GM18907 (cell line): ENCODE measurements around the gene KLHL29.

Experiments used
- ATAC-seq: cut with Tn5 transposase; IDR thresholded peaks from one replicate; pipeline ENCODE4 v1.9.1; 2021; ENCODE audit warnings: mild to moderate bottlenecking, moderate library complexity; ENCODE audit not compliant: unreplicated experiment

KLHL29 gene

DNA sequence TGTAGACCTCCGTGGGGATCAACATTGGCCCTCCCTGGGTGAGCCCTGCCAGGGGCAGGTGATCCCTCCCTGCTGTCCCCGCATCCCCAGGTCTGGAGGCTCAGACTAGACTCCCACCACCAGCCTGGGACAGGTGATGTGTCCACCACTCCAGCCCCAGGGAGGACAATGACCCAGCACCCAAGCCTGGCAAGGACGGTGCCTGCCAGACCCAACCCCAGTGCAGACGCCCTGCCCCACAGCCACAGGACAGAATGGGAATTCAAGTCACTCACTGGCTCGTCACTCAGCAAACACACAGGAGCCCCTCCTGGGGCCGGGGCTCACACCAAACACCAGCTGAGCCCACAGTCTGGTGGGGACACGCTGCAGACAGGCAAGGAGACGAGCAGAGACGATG, 302.2 kb downstream of the KLHL29 start:
- no peak for ATAC-seq

DNA sequence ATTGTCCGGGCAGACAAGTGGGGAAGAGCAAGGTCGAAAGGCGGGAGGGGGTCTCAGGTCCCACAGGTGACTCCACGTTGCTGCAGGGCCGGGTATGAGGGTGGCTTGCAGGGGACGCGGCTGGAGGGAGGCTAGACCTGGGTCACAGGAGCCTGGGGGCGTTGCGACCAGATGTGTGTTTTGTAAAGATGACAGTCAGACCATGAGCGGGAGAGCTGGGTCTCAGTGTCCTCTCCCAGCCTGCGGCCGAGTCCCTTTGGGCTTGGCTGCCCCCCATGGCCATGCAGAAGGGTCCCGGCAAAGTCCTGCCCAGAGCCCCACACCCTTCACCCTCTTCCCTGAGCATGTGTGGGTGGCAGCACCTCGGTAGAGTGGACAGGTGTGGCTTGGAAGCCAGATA, 302.7 kb downstream of the KLHL29 start:
- no peak for ATAC-seq

DNA sequence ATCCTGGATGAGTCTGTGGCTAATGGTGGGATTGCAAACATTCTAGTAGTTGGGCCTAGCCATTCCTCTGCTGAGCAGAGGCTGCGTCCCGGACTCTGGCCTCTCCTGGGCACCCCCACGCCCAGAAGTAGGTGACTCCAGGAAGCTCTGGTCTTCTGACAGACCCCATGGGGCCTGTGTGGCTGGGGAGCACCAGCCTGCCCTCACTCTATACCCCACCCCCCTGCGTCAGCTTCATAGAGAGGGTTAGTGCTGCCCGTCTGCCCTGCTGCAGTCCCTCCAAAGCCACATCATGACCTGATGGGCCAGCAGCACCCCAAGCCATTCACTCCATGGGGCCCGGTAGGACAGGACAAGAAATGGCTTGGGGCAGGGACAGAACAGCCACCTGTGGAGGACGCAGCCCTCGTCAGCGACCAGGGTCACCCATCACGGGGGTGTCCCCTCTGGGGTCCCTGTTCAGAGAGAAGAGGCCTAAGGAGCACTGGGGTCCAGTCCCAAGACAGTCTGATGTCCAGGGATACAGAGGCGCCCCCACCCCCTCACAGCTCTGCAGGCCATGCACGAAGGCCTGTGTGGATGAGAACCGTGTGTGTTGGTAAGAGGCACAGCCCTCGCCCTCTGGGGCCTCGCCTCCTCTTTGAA, 303.6 kb downstream of the KLHL29 start:
- ATAC-seq, result no peak

DNA sequence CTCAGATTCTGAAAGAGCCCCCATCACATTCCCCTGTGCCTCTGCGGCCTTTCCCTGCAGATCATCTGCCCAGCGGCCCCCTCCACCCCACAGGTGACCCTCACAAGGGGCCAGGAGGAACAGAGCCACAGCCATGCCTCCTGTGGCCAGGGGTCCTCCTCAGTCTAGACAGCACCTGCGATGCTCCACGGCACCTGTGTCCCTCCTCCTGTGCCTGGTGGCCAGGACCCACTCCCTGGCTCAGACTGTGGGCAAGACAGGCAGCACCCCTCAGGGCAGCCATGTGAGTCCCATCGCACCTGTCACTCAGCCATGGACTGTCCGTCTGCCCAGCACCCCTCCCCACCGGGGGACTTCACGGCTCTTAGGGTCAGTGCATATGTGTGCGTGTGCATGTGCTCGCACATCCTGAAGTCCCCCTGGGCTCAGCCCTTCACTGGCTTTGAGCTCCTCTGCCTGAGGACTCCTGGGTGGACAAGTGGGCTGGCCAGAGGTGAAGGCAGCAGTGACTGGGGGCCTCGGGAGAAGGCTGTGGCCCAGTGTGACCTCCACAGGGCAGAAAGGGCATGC, 304.2 kb downstream of the KLHL29 start:
- ATAC-seq, result no peak

DNA sequence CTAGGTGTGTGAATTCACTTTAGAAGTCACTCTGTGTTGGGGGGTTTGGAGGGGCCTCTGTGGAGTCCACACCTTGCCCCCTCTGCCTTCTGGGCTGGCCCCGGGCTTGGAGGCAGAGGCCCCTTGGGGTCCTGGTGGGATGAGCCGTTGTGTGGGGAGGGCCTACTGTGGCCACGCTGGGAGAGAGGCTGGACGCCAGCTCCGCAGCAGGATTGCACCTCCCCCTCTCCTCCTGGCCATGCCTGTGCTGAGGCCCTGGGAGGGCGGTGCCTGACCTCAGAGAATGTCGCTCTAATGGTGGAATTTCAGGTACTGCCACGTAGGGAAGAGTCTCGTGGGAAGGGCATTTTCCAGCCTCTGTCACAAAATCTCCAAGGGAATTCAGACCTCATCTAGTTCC, 304.9 kb downstream of the KLHL29 start:
- no peak for ATAC-seq

DNA sequence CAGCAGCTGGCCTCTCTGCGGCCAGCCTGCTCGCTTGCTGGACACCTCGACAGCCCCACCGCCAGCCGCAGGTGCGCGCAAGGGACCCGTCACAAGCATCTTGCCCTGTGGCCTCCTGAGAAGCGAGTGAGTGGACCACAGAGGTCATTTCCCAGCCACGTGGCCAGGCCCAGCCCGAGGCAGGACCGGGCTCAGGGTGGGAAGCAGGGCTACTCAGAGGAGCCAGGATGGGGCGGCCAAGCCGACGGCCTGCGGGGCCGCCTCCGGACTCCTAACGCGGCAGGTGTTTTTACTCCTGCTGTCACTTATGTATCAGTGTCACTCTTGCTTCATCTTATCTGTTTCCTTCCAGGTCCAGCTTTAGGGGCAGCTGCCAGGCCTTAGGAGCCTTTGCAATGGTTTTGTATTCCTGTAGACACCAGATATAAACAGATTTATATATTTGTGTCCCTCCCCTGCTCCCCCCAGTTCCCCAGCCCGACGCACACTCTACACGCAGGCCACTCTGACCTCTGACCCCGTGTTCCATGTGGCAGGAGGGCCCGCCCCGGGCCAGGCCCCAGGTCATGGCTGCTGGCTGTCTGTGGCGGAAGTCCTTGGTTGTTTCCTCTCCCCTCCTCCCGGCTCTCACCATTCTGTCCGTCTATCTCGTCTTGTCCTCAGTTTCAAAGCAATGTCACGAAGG, 305.6 kb downstream of the KLHL29 start:
- ATAC-seq, result no peak

DNA sequence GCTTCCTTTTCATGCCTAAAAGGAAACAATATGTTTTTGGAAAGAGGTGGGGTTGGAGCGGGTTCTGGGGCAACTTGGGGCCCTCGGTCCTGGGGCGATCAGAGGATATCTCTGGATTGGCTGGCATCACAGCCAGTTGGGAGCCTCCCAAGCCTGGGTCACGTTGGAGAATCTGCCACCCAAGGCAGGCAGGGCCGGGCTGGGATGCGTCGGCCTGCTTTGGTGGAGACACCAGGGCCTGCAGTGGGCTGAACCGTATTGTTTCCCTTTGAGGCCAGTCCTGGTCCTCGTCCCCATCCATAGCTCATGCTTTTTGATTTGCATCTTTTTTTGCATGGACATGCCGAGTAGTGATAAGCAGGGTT, 306.1 kb downstream of the KLHL29 start:
- no peak for ATAC-seq

DNA sequence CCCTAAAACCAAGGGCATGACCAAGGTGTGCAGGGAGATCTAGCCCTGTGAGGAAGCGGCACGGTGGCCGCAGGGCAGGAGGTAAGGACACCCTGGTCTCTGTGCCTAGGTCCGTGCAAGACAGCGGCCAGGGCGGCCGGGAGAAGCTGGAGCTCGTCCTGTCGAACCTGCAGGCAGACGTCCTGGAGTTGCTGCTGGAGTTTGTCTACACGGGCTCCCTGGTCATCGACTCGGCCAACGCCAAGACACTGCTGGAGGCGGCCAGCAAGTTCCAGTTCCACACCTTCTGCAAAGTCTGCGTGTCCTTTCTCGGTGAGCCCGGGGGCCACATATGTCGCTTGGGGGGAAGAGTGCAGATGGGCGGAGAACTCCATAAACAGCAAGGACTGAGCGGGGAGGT, 306.6 kb downstream of the KLHL29 start:
- no peak for ATAC-seq

DNA sequence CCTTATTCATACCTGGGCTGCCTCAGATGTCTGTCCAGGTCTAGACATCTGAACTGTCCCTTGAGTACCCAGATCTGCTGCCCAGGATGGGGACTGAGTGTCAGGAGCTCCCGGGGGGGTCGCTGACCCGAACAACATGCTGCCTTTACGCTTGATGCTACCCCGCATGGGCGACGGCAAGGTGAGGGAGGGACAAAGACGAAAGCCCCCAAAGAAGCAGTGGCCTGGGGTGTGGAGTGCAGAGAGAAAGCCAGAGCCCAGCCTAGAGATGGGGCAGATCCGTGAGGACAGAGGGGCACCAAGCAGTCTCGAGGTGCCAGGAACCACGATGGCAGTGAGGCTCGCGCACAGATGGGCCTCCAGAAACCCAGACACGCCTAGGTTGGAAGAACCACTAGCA, 307.3 kb downstream of the KLHL29 start:
- ATAC-seq, result no peak

DNA sequence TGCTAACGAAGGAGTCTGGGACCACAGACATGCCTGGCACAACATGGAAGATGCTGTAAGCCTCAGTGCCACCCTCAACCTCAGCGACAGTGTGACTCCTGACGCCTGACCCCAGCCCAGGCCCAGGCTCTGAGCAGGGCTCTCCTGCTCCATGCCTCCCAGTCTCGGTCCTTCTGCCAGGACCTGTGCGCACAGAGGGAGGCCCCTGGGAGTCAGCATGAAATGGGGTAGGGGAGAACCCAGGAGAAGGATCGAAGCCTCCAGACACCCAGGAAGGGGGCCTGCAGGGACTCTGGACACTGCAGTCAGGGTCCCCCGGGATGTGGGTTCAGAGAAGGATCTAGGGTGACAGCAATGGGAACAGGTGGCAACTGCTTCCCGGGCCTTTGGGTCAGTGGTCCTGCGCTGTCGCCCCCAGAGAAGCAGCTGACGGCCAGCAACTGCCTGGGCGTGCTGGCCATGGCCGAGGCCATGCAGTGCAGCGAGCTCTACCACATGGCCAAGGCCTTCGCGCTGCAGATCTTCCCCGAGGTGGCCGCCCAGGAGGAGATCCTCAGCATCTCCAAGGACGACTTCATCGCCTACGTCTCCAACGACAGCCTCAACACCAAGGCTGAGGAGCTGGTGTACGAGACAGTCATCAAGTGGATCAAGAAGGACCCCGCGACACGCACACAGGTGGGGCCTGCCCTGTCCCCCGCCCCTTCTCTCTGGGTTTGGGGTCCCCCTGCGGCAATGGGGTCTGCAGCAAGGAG, 308.0 kb downstream of the KLHL29 start:
- ATAC-seq, result no peak

DNA sequence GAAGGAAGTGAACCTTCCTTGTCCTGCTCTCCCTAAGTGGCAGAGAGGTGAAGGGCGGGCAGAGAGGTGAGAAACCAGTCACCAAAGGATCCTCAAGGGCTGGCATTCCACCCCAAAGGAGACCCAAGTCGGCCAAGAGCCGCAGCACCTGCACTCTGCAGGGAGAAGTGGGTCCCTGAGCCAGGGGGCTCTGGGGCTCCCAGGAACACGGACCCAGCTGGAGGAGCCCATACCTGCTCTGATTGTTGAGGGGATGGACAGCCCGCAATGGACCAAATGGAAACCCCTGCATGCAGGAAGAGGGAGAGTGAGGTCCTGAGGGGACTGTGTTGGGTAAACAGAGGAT, 308.6 kb downstream of the KLHL29 start:
- ATAC-seq, result no peak

DNA sequence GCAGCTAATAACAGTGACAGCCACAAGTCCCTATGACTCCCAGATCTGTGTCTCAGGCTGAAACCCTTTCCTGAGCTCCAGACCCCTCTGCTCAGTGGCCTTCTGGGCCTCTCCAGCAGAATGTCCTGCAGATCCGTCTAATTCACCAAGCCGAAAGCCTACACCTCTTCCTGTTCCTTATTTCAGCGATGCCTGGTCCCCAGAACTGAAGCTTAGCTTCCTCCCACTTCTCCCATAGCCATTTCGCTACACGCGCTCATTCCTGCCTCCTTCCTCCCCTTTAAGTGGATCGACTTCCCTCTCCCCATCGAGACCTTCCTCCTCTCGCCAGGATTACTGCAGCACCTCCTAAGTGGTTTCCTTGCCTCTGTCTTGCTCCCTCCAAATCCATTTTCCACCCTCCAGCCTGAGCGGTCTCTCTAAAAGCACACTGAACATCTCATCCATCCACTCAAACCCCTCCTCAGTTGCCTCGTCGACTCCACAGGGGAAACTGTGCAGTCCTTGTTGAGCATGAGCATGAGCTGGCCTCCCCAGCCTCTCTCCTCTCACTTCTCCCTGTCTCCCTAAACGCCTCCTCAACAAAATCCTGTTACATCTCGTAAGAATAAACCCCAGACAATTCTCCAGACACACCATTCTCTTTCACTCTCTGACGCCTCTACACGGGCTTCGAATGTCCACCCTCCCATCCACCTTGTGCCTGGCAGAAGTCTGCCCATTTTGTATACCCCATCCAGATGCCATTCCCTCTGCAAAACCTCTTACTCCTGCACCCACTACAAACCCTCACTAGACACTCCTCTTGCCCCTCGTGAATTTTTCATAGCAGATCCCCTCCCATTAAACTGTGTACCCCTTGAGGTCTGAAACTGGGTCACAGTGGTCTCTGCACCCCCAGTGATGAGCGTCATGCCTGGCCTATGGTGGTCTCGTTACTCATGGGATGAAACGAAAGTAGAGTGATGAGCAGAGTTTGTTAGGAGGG, 309.4 kb downstream of the KLHL29 start:
- ATAC-seq, result no peak

DNA sequence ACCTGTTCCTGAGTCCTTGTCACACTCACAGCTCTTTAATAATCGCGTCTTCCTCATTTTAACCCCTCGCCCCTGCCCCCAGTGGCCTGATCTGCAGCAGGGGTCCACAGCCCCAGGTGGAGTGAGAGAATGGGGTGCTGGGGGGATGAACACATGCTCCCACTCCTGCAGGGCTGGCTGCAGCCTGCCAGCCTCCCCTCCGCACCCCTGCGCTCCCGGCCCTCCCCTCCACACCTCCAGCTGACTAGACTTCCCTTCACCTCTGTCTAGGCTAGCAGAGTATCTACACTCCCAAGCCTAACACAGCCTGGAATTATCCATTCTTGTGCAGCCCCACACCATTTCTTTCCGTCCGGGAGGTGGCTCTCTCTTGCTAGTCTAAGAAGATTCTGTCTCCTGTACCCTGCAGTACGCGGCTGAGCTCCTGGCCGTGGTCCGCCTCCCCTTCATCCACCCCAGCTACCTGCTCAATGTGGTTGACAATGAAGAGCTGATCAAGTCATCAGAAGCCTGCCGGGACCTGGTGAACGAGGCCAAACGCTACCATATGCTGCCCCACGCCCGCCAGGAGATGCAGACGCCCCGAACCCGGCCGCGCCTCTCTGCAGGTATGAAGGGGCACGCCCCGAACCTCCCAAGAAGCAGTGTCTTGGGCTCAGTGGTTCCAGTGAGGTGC, 310.4 kb downstream of the KLHL29 start:
- no peak for ATAC-seq

DNA sequence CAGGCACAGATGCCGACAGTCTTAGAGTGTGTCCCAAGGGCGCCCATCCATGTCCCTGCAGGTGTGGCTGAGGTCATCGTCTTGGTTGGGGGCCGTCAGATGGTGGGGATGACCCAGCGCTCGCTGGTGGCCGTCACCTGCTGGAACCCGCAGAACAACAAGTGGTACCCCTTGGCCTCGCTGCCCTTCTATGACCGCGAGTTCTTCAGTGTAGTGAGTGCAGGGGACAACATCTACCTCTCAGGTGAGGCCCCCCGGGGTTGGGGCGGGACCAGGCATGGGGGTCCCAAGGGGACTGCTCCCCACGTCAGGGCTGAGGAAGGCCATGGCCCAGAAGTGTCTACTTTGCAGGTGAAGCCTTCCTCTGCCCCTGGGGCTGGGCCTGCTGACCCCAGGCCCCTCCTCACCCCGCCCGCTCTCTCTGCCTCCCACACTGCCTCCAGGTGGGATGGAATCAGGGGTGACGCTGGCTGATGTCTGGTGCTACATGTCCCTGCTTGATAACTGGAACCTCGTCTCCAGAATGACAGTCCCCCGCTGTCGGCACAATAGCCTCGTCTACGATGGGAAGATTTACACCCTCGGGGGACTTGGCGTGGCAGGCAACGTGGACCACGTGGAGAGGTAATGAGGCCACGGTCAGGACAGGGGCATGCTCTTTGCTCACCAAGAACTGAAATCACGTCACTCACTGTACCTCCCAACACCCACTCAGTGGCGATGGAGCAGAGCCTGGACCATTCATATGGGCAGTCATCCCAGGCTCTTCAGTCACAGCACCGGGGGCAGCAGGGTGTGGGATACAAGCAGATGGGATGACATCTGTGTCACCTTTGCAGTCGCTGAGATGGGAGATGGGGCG, 311.1 kb downstream of the KLHL29 start:
- no peak for ATAC-seq

DNA sequence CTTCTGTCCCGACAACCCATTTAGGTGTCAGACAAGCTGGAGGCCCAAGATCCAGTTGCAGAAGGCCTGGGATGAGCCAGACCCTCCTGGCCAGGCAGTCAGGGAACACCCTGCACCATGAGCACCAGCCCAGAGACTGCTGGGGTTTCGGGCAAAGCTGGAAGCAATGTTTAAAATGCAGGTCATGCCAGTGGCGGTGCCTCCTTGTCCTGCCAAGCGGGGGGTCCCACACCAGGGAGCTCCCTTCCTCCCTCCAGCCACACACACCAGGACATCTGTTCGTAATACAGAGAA, 311.7 kb downstream of the KLHL29 start:
- ATAC-seq, result no peak

DNA sequence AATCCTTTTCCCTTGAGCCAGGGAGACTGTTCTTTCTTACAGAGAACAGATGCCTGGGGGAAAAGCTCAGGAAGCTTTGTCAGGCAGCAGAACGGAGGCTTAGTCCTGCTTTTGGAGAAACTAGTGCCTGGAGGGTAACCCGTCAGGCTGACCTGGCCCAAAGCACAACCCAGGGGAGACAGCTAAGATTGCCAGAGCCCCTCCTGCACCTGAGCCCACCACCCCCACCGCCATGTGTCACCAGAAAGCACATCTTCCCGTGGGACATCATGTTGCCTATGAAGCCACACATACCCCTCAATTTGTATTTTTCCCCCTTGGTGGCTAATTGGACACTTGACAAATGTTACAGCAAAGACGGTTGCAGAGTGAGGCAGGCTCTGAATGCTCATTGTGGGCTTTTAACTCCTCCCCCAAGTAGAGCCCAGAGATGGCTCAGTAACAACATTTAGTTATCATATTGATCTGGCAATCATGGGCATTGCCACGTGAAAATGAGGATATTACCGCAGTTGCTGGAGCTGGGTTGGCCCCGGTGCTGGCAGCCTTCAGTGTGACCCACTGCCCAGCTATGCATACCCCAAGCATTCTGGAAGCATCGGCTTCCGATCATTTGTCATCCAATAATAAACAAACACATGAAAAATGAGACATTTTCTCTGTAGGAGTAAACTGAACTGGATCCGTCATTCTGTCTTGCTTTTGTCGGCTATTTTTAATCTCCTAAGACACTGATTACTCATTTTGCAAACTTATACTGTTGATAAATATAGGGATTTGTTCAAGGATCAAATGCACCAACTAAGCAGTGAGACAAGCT, 312.5 kb downstream of the KLHL29 start:
- ATAC-seq, result no peak

DNA sequence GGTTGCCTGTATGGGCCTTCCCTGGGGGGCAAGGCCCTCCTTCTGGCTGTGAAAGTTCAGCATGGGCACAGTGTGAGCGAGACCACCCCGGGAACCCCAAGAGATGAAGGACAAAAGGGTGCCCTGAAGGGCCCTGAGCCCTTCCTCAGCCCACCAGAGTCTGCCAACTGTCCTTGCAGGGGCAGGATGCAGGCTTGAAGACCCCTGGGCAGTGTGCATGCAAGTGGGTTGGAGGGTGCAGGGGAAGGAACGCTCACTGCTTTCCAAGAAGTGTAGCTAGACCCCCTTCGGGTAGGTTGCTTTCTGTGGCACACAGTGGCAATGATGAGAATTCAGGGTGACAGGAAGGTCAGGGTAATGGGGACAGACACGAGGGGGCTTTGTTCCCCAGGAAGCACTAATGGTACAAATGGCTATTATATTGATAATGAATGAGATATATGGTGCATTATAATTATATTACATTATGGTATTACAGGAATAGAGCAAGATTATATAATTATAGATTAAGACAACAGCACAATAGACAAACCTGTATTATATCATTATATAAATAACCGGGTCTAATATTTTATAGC, 313.2 kb downstream of the KLHL29 start:
- ATAC-seq, result no peak
